GM21390 (cell line): ENCODE data around the gene NDST1.

ENCODE experiments used
- ATAC-seq: cut with Tn5 transposase; IDR thresholded peaks from one replicate; pipeline ENCODE4 v1.9.1; 2021; ENCODE audit not compliant: unreplicated experiment

Gene NDST1

GRCh38 chr5:150521939-150522503 lies 14.1 kb downstream of the NDST1 start:
- ATAC-seq = no peak

- no peak for ATAC-seq
These were observed 14.8 kb downstream of the NDST1 start for GRCh38 chr5:150522504-150523414.

- ATAC-seq = no peak
These were observed 15.8 kb downstream of the NDST1 start for GRCh38 chr5:150523472-150524350.

DNA sequence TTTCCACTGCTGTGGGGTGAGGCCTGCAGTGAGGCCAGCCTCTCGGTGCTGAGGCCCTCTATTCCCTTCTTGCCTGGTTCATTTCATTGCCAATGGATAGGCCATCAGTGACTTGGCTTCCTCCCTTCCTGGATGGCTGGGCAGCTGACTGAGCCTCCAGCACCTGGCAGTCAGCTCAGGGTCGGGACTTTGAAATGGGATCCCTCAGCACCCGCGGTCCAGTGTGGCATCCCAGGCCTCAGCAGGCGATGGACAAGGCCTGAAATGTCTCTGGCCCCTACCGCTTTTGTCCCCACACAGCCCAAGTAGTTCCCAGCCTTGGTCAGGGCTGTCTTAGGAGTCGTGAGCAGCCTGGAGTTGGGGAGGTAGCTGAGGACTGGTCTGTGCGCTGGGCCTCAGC lies 17.2 kb downstream of the NDST1 start:
- ATAC-seq = no peak

DNA sequence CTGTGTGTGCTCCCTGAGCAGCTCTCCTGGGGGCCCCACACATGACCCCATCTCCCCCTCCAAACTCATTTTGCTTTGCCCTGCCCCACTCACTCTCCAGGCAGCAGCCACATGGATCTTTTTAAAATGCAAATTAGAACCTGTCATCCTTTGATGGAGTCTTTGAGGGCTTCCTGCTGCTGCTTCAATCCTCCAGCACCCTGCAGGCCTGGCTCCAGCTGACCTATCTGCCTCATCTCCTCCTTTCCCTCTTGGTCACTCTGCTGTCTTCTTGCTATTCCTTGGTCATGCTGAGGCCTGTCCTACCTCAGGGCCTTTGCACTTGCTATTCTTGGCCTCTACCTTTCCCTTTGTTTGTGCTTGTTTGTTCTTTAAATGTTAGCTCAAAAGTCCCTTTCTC lies 17.9 kb downstream of the NDST1 start:
- ATAC-seq = no peak

- ATAC-seq = no peak
These were observed 19.1 kb downstream of the NDST1 start for GRCh38 chr5:150527038-150527437.

DNA sequence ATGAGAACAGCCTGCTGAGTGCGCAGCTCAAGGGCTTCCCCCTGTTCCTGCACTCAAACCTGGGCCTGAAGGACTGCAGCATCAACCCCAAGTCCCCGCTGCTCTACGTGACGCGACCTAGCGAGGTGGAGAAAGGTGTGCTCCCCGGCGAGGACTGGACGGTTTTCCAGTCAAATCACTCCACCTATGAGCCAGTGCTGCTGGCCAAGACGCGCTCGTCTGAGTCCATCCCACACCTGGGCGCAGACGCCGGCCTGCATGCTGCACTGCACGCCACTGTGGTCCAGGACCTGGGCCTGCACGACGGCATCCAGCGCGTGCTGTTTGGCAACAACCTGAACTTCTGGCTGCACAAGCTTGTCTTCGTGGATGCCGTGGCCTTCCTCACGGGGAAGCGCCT lies 19.9 kb downstream of the NDST1 start:
- ATAC-seq = no peak

- ATAC-seq = no peak
These were observed 21.1 kb downstream of the NDST1 start for GRCh38 chr5:150528924-150529546.

GRCh38 chr5:150529555-150529954 lies 21.6 kb downstream of the NDST1 start:
- no peak for ATAC-seq

DNA sequence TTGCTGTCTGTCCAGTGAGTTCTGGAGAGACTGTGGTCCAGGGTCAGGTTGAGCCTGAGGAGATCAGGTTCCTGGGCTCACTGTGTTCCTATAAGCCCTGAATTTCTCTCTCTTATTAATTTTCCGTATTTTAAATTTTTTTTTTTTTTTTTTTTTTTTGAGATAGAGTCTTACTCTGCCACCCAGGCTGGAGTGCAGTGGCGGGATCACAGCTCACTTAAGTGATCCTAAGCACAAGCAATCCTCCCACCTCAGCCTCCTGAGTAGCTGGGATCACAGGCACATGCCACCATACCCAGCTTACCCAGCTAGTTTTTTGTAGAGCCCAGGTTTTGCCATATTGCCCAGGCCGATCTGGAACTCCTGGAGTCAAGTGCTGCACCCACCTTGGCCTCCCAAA lies 22.5 kb downstream of the NDST1 start:
- no peak for ATAC-seq

DNA sequence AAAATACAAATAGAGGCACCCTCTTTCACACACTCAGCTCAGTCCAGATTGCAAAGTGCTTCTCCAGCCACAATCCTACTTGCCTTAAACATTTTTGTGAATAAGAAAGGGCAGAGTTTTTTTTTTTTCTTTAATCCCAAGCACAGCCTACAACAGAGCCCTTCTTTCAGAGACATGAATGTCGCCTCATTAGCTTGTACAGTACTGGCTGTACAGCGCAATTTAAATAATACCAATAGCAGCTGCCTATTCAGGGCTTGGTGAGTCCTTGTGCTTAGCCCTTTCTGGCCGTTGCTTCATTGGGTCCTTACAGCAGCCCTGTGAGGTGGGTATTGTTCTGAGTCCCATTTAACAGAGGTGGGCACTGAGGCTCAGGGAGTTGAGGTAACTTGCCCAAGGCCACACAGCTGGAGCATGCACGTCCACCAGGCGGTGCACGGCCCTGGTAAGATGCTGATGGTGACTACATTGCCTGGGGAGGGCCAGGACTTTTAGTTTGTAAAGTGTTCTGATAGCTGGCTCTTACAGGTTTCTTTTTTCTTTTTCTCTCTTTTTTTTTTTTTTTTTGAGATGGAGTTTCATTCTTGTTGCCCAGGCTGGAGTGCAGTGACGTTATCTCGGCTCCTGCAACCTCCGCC lies 23.1 kb downstream of the NDST1 start:
- ATAC-seq = no peak

DNA sequence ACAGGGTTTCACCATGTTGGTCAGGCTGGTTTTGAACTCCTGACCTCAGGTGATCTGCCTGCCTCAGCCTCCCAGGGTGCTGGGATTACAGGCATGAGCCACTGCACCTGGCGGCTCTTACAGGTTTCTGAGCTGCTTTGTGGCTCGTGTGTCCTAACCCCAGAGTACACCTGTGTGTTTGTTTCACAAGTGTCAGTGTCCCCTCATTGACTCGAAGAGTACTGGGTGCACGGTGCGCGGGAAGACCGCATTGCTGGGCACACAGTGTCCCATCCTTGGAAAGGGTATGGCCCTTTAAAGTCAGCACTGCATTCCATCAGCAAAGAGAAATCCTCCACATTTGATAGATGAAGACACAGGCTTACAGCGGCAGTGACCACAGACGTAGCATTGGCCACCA lies 23.8 kb downstream of the NDST1 start:
- no peak for ATAC-seq

- ATAC-seq = no peak
These were observed 24.2 kb downstream of the NDST1 start for GRCh38 chr5:150532151-150532550.

- ATAC-seq = no peak
These were observed 25.1 kb downstream of the NDST1 start for GRCh38 chr5:150532996-150533395.

- ATAC-seq = no peak
These were observed 26.9 kb downstream of the NDST1 start for GRCh38 chr5:150534811-150535210.

DNA sequence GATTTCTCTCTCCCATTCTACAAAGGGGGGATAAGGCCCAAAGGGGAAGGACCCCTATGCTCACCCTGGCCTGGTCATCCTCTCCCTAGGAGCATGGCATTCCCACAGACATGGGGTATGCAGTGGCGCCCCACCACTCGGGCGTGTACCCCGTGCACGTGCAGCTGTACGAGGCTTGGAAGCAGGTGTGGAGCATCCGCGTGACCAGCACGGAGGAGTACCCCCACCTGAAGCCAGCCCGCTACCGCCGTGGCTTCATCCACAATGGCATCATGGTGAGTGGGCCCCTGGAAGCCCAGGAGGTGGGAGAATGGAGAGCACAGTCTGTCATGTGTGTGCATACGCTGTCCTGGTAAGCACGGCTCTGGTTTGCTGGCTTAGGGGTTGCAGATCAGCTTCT lies 27.7 kb downstream of the NDST1 start:
- ATAC-seq = no peak

DNA sequence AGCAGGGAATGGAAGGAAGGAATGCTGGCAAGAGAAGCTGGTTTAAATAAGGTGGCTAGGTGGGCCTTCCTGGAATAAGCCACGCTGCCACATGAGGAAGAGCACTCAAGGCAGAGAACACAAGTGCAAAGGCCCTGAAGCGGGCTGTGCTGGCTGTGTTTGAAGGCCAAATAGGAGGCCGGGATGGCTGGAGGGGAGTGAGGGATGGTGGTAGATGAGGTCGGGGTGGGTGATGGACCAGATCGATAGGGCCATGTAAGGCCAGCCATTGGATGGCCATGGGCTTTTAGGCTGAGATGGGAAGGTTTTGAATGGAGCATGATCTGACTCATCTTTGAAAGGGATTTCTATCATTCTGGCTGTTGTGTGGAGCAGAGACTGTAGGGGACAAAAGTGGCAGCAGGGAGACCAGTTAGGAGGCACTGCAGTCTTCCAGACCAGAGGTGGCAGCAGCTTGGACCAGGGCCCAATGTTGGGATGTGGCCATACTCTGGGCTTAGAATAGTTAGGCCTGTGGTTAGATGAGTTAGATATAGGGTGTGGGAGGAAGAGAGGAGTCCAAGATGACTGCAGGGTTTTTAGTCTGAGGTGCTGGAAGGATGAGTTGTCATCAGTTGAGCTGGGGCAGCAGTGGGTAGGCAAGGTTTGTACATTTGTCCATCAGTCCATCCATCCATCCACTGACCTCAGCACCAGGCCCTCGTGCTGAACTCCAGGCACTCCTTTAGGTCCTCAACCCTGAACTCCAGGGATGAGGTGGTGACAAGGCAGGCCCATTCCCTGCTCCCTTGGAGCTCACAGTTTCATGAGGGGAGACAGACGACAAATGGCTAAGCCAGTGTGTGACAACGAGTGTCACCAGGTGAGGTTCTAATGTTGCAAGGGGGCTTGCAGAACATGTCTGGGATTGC lies 30.3 kb downstream of the NDST1 start:
- no peak for ATAC-seq

GRCh38 chr5:150539206-150539605 lies 31.3 kb downstream of the NDST1 start:
- ATAC-seq = no peak

- no peak for ATAC-seq
These were observed 32.1 kb downstream of the NDST1 start for GRCh38 chr5:150540042-150540441.
